Right lobe of liver (tissue), 6 donors: ENCODE data around the gene AK5. TPM values are rescaled to one million over a fixed set of nuclear protein-coding genes. Genes with fewer than 3 reads are reported as not detected.

ENCODE experiments used
- ATAC-seq, 4 donors: fragments of 200-7000 bp; cut with Tn5 transposase; one replicate each; pipeline ENCODE4 v1.9.1; 2020; ENCODE audit warnings: mild to moderate bottlenecking in 4 of 4, moderate library complexity in 4 of 4
- DNase-seq, 3 donors: peaks; one replicate each; pipeline ENCODE4 v3.0.0-alpha.2; 2020
- H3K27ac ChIP-seq, 3 donors: fragments of 200-600 bp; one replicate each; pipeline ENCODE4 v1.8.0; 2022
- H3K27me3 ChIP-seq, 2 donors: fragments of 200-600 bp; one replicate each; pipeline ENCODE4 v1.8.0; 2022
- H3K36me3 ChIP-seq, 4 donors: fragments of 200-600 bp; sonication (generic) in 1 of 4; one replicate each; pipeline versions ENCODE4 v1.5.1 to v1.8.0; 2017 to 2022; ENCODE audit warnings: control low read depth in 1 of 4
- H3K4me1 ChIP-seq, 4 donors: fragments of 200-600 bp; sonication (generic) in 1 of 4; one replicate each; pipeline versions ENCODE4 v1.5.1 to v1.8.0; 2017 to 2022; ENCODE audit warnings: control low read depth in 1 of 4
- H3K4me3 ChIP-seq, 3 donors: fragments of 200-600 bp; one replicate each; pipeline ENCODE4 v1.8.0; 2022
- H3K9me3 ChIP-seq, 4 donors: fragments of 200-600 bp; sonication (generic) in 1 of 4; one replicate each; pipeline versions ENCODE4 v1.5.1 to v1.8.0; 2017 to 2022; ENCODE audit warnings: control low read depth in 1 of 4
- POLR2A ChIP-seq: fragments of 450-650 bp; IDR thresholded peaks from one replicate; pipeline ENCODE4 v1.6.1; 2017; ENCODE audit warnings: antibody characterized with exemption, mild to moderate bottlenecking
- WGBS: methylation state at CpG from one replicate; pipeline ENCODE4 v1.1.6; 2018; ENCODE audit warnings: low coverage, low lambda C conversion rate; ENCODE audit not compliant: insufficient coverage; ENCODE audit errors: missing lambda C conversion rate; 5-methylcytosine and 5-hydroxymethylcytosine counted together
- intact Hi-C, 2 donors: fragments of 100-400 bp; cut with DNase I; formaldehyde crosslinking; loops; one replicate each; pipeline versions ENCODE4 v1.11.2 to v1.14.1; 2022
- total RNA-seq, 6 experiments: library from RNA; depleted of rRNA in 2 of 6; stranded (reverse); fragments of >200 nt in 2 of 6; fragmentation: NEBNext Ultra II Directional in 3 of 6; extraction: Animal tissue kit (Norgen Biotek cat#: 25700) in 3 of 6; gene quantifications; one replicate each; pipeline versions ENCODE4 v1.1.0 to v1.2.4, GENCODE V29; 2016 to 2023
- TF ChIP-seq, protein P1 (sequence below), 4 donors: fragments of 200-600 bp in 3 of 4; fragments of 450-650 bp in 1 of 4; IDR thresholded peaks; one replicate each; pipeline versions ENCODE4 v1.5.1 to v1.8.0; 2016 to 2022; ENCODE audit warnings: antibody characterized with exemption in 4 of 4, mild to moderate bottlenecking in 2 of 4
- donor health status: DM: no; HTN: yes; CAD: no.
- donor health status: DM: no; HTN: no; CAD: no.
- donor health status: DM: no; HTN: no; CAD: no.
- donor health status: DM: no; HTN: yes; CAD: no.
- donor health status: DM: no; HTN: yes; CAD: no.

The AK5 gene
- total RNA-seq, 6 experiments from 2014 or later: 0.47 to 0.53 TPM; not detected in 4

GRCh38 chr1:77386276-77386675 lies 104.5 kb downstream of the AK5 start:
- intact Hi-C loops: no loop called here
- no peaks in the 10 kb centered on the region for H3K4me1 ChIP-seq
- H3K36me3 ChIP-seq: no peaks in the 10 kb centered on the region
- H3K27ac ChIP-seq: no peak overlapping the region
- H3K9me3 ChIP-seq: no peaks in the 10 kb centered on the region
- H3K4me3 ChIP-seq: no peak overlapping the region
- no peaks in the 10 kb centered on the region for H3K27me3 ChIP-seq
- ATAC-seq (no peak), DNase-seq (no peak)
- TF ChIP-seq, protein P1, sequence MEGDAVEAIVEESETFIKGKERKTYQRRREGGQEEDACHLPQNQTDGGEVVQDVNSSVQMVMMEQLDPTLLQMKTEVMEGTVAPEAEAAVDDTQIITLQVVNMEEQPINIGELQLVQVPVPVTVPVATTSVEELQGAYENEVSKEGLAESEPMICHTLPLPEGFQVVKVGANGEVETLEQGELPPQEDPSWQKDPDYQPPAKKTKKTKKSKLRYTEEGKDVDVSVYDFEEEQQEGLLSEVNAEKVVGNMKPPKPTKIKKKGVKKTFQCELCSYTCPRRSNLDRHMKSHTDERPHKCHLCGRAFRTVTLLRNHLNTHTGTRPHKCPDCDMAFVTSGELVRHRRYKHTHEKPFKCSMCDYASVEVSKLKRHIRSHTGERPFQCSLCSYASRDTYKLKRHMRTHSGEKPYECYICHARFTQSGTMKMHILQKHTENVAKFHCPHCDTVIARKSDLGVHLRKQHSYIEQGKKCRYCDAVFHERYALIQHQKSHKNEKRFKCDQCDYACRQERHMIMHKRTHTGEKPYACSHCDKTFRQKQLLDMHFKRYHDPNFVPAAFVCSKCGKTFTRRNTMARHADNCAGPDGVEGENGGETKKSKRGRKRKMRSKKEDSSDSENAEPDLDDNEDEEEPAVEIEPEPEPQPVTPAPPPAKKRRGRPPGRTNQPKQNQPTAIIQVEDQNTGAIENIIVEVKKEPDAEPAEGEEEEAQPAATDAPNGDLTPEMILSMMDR (IDR thresholded peaks at IDR 0.05): no peak
- no peak for TF ChIP-seq POLR2A

- WGBS: 8% methylated on average over 1 of the region's 1 CpG
- Histone ChIP-seq H3K27ac (no peak overlapping the region), H3K4me1 (no peaks in the 10 kb centered on the region), H3K4me3 (no peak overlapping the region), H3K27me3 (no peaks in the 10 kb centered on the region), H3K36me3 (no peaks in the 10 kb centered on the region), H3K9me3 (no peaks in the 10 kb centered on the region)
- no peak for TF ChIP-seq POLR2A
- TF ChIP-seq, protein P1 (IDR thresholded peaks at IDR 0.05): no peak
- no peak for ATAC-seq
- DNase-seq: no peak
- intact Hi-C loops: no loop called here
Observed at GRCh38 chr1:77387553-77387952, 105.7 kb downstream of the AK5 start.

GRCh38 chr1:77388661-77389060 lies 106.8 kb downstream of the AK5 start:
- H3K4me1 ChIP-seq: no peaks in the 10 kb centered on the region

GRCh38 chr1:77392486-77392885 lies 110.7 kb downstream of the AK5 start:
- intact Hi-C loops: no loop called here
- 68% methylated on average over 4 of the region's 4 CpGs for WGBS
- DNase-seq (no peak), ATAC-seq (no peak)
- TF ChIP-seq, protein P1 (IDR thresholded peaks at IDR 0.05): no peak
- TF ChIP-seq POLR2A: no peak
- Histone ChIP-seq H3K4me1 (no peaks in the 10 kb centered on the region), H3K4me3 (no peak overlapping the region), H3K36me3 (no peaks in the 10 kb centered on the region), H3K9me3 (no peaks in the 10 kb centered on the region), H3K27me3 (no peaks in the 10 kb centered on the region), H3K27ac (no peak overlapping the region)

More at GRCh38 chr1:77388661-77389060, 106.8 kb downstream of the AK5 start:
- Histone ChIP-seq H3K4me3 (no peak overlapping the region), H3K36me3 (no peaks in the 10 kb centered on the region), H3K9me3 (no peaks in the 10 kb centered on the region), H3K27me3 (no peaks in the 10 kb centered on the region), H3K27ac (no peak overlapping the region)
- ATAC-seq (no peak), DNase-seq (no peak)
- 49% methylated on average over 3 of the region's 3 CpGs for WGBS
- intact Hi-C loops: no loop called here
- no peak for TF ChIP-seq POLR2A
- TF ChIP-seq, protein P1 (IDR thresholded peaks at IDR 0.05): no peak

GRCh38 chr1:77394166-77394565 lies 112.3 kb downstream of the AK5 start:
- ATAC-seq (no peak), DNase-seq (no peak)
- Histone ChIP-seq H3K36me3 (no peaks in the 10 kb centered on the region), H3K4me3 (no peak overlapping the region), H3K27me3 (no peaks in the 10 kb centered on the region), H3K9me3 (no peaks in the 10 kb centered on the region), H3K4me1 (no peaks in the 10 kb centered on the region), H3K27ac (no peak overlapping the region)
- WGBS: 53% methylated on average over 2 of the region's 2 CpGs
- intact Hi-C loops: no loop called here
- TF ChIP-seq, protein P1 (IDR thresholded peaks at IDR 0.05): no peak
- TF ChIP-seq POLR2A: no peak
